GM18867 (cell line): ENCODE data around the gene XCL1.
A peak's percentile ranks its signal among the peaks of the same experiment; 100 is the strongest.
"Not testable (repeated sequence)": the region's sequence is repeated elsewhere in the genome, so short reads cannot be mapped to it uniquely, and the experiment has no call there.

Experiments
- ATAC-seq: cut with Tn5 transposase; IDR thresholded peaks from one replicate; pipeline ENCODE4 v1.9.1; 2021; ENCODE audit warnings: mild to moderate bottlenecking, moderate library complexity; ENCODE audit not compliant: unreplicated experiment

Gene XCL1

DNA sequence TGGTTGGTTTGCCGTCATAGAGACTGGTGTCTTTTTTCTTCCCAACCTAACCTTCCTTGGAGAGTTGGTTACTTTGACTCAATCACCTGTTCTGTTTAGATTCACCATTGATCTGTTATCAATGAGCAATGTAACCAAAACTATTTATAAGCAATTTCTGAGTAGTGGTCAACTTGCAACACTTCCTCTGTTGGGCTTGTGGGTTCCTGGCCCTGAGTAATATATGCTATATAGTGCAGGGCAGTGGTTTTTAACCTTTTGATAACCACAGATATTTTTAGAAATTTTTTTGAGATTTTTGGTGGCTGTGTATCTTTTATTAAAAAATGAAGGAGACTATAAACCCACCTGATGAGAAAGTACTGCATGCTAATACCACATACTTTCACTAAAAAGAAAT, 9.4 kb upstream of the XCL1 start:
- ATAC-seq, result no peak

GRCh38 chr1:168567568-168567967, 8.8 kb upstream of the XCL1 start:
- ATAC-seq, result no peak

DNA sequence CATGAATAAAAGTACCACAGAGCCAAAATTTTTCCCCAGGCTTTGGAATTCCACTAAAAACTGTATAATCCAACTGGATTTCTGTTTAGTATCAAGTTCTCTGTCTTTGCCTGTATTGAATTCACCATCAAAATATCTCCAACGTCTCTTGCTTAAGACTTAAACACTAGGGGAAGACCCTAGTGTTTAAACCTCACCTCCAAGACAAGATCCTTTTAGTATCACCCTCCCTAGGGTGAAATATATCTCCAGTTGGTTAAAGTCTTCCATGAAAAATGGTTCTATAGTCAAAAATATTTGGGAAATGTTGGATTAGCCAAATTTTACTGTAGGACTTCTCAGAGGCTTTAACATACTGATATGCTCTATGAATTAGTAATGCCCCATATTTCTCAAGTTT, 8.1 kb upstream of the XCL1 start:
- no peak for ATAC-seq

- no peak for ATAC-seq
Measured at GRCh38 chr1:168570652-168571051, 5.8 kb upstream of the XCL1 start.

DNA sequence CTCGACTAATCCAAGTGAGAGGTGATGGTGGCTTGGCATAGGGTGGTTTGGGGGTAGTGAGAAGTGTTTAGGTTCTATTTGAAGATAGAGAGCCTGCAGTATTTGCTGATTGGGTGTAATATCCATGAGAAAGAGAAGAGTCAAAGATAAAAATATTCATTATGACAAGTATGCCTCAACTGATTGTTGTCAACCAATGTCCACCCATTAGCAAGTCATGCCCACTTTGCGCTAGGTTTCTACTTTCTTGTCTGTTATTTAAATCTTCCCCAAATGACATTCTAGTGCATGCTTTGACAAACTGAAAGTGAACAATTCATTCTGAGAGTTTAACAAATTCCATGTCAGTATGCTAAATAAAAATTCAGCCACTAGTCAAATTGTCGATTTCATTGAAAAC, 3.8 kb upstream of the XCL1 start:
- no peak for ATAC-seq

- peak; percentile 39 for ATAC-seq
Measured at GRCh38 chr1:168574234-168574633, 2.2 kb upstream of the XCL1 start.

- ATAC-seq, result not testable (repeated sequence)
Measured at GRCh38 chr1:168578531-168579185, 2.3 kb downstream of the XCL1 start.

DNA sequence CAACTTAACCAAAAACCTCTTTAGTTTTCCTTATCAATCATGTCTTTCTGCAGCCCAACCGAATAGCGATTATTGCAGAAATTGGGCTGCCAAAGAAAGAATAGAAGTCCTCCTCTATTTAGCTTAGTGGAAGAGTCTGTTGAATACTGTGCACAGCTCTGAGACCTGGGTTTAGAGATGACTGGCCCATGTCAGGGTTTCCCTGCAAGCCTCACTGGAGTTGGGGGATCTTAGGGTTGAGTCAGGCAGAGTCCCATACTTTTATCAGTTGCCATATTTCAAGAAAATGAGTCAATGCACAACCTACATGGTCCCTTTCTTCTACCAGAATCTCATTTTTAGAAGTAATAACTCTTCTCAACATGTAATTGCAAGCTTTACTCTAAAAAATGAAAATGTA, 3.9 kb downstream of the XCL1 start:
- not testable (repeated sequence) for ATAC-seq

- ATAC-seq, result not testable (repeated sequence)
Measured at GRCh38 chr1:168580991-168581390, 4.6 kb downstream of the XCL1 start.

- no peak for ATAC-seq
Measured at GRCh38 chr1:168581817-168582572, 5.6 kb downstream of the XCL1 start.

DNA sequence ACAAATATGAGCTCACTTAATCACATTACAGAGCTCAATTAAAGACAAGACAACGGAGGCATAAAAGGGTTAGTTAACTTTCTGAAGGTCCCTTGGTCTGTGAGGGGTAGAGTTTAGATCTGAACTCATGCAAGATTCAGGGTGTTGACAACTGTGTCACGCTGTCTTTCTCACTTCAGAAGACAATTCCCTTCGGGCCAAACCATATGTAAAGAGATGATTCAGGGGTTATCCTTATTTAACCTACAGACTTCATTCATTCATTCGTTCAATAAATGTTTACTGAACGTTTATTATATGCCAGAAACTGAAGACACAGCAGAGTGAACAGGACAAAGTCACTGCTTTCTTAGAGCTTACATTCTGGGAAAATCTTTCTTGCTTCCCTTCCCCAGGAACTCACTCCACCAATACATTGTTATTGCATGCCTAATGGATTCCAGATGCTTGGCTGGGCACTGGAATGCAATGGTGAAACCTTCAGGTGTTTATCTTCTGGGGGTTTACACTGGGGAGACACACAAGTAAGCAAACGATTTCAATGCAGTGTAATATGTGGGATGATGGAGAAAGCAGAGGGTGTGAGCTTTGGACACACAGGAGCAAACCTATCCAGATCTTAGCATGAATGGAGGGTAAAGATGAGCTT, 6.4 kb downstream of the XCL1 start:
- no peak for ATAC-seq

GRCh38 chr1:168583571-168583970, 7.2 kb downstream of the XCL1 start:
- no peak for ATAC-seq

DNA sequence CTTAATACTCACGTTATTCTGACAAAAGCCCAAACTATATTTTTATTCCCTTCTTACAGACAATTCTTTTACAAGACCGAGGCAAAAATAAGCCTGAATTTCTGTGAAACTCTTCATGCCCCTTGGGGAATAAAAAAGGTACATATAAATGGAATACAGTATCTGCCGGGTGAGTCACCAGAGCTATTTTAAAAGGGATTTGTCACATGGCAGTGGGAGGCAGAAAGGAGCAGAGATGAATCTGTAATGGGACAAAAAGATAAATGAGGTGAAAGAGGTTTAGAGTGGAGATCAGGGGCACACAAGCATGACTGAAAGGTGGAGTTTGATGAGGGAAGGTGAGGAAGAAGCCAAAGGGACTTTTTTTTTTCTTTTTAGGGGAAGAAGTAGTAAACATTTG, 8.8 kb downstream of the XCL1 start:
- no peak for ATAC-seq

- ATAC-seq, result no peak
Measured at GRCh38 chr1:168585937-168586336, 9.5 kb downstream of the XCL1 start.

DNA sequence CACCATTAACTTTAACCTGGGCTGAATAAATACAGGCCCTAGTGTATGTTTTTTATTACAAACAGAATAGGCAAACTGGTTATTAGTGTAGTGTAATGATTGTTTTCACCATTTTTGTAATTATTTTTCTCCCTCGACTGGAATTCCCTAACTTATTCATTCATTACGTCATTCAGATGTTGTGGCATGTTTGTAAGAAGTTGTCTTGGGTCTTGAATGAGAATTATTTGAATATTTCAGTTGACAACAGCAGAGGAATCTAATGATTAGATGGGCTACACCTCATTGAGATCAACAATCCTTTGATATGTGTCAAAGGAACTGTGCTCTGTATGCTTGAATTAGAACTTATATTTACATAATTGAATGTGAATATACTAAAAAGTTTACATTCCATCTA, 12.8 kb downstream of the XCL1 start:
- no peak for ATAC-seq

DNA sequence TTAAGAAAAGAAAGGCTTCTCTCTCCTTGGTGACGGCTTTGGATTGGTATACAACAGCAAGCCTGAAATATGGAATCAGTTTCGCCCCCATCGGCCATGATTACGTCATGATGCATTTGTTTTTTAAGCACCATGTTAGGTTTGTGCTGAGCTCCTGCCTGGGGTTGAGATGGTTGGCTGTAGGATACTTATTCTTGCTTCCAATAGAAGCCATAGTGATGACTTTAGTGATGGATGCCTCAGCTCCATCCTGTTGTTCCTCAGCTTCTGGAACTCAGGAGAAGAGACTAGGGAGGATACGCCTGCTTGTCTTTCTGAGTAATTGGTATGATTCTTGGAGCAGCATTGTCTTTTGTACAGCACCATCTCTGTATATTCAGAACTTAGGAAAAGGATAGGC, 14.7 kb downstream of the XCL1 start:
- ATAC-seq, result no peak

GRCh38 chr1:168591641-168592250, 15.3 kb downstream of the XCL1 start:
- ATAC-seq, result no peak

DNA sequence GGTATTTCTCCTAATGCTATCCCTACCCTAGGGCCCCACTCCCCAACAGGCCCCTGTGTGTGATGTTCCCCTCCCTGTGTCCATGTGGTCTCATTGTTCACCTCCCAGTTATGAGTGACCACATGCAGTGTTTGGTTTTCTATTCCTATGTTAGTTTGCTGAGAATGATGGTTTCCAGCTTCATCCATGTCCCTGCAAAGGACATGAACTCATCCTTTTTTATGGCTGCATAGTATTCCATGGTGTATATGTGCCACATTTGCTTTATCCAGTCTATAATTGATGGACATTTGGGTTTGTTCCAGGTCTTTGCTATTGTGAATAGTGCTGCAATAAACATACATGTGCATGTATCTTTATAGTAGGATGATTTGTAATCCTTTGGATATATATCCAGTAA, 19.0 kb downstream of the XCL1 start:
- not testable (repeated sequence) for ATAC-seq

DNA sequence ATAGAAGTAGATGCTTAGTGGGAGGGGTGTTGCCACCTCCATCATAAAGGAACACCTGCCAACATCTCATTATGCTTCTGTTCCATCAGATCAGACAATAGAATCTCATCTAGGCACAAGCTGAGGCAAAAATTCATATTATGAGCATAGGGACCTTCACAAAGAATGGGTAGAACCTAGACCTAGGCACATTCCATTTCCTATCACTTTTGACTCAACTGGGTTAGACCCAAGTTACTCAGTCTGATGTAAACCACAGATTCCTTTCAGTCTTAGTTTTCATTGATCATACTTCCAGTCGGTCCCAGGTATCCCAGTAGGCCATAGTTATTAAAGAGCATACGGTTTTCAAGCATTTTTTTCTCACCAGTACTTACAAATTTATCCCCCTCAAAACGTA, 21.7 kb downstream of the XCL1 start:
- no peak for ATAC-seq

DNA sequence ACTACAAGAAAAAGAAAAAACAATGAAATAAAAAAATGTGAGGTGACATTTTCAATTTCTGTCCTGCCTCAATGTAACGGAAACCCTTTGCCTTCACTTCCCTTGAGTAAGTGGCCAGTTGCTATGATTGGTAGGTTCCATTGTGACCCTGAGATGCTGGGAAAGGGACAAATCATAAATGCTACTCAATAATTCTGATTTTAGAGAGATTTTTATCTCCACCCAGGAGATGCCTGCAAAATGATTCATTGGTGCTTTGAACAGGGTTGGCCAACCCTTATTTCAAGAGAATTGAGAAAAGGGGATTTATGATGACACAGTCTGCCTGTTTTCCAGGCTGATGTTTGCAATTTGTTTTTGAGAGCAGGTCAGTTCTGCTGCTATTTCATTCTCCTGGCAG, 22.5 kb downstream of the XCL1 start:
- no peak for ATAC-seq

GRCh38 chr1:168599641-168600040, 23.2 kb downstream of the XCL1 start:
- ATAC-seq, result no peak

DNA sequence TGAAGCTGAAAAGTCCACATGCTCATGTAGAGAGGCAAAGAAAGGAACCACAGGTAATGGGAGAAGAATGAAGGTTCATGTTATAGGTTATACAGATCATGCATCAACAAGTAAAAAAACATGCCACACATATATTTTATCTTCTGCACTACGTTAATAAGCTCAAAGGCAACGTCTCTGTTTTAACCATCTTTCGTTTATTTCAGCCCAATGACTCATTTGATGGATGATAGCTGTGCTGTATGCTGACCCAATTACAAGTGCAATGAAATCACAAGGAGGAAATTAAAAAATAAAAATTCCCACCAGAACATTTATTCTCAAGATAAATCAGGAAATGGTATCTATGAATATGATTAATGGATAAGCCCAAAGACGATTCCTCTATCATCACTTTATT, 24.6 kb downstream of the XCL1 start:
- ATAC-seq, result no peak
